Embryonic facial prominence (tissue), 1 donor: ENCODE measurements around the gene P4HA2.

Experiments
- DNase-seq: peaks from one replicate; pipeline ENCODE4 v3.0.0-alpha.2; 2016; ENCODE audit errors: extremely low spot score

Gene P4HA2

DNA sequence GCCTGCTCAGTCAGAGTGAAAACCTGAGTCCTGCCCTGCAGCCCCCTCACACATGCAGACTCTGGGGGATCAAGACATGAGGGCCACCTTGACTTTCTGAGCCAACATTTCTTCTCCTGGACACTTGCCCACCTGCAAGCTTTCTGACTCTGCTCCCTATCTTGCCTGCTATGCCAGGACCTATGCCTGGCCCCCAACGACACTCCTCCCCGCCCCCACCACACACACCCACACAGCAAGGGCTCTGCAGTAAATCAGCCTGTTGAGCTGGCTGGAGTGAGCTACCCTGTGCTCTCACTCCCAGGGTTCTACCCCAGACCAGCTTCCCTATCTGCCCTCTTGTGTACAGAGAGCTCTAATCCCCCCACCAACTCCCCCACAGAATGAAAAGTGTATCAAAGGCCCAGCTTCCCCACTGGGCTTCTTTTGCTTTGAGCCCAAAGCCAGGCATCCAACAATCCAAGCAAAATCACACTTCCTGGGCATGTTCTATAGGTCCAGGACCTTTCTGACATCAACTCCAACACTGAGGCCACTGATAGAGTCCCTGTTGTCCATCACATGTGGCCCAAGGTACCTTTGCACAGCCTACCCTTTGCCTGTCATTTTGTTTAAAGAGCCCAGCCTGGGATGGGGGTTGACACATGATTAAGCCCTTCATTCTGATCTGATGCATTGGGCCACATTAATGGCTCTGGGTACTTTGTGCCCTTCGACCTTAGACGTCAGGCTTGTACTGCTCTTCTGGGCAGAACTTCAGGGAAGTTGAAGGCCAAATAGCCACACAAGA lies 37.1 kb upstream of the P4HA2 start:
- DNase-seq, result no peak

GRCh38 chr5:132263548-132264261 lies 36.1 kb upstream of the P4HA2 start:
- DNase-seq, result no peak

- no peak for DNase-seq
Observed at GRCh38 chr5:132262882-132263547, 35.4 kb upstream of the P4HA2 start.

DNA sequence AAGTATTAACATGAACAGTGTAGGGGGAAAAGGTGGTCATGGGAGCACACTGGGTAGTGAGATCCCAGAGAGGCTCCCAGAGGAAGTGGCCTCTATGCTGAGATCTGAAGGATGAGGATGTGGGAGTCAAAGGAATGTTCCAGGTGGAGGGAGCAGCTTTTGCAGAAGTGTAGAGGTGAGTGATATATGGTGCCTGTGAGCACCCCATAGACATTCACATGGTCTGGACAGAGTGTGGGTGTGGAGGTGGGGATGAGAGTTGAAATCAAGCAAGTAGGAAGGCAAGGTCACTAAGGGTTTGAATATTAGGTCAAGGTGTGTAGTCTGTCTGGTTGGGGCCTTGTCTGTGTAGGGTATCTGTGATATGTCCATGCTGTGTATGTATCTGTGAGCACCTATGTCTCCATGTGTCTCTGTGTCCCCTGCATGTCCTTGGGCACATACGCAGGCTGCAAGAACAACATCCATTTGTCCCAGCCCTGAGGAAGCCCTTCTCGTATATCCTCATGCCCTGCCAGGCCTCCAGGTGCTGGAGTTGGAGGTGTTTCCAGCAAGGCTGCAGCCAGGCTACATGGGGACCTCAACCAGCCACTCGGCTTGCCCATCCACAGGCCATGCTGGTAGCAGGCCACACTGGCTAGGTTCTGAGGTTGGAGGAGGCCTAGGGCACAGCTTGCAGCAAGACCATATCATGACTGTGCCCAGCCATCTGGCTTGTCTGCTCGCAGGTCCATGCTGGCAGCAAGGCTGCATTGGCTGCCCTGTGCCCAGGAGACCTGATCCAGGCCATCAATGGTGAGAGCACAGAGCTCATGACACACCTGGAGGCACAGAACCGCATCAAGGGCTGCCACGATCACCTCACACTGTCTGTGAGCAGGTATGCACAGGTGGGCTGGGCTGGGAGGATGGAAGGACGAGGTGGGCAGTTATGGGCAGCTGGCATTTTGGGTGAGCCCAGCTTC lies 34.5 kb upstream of the P4HA2 start:
- DNase-seq, result no peak

DNA sequence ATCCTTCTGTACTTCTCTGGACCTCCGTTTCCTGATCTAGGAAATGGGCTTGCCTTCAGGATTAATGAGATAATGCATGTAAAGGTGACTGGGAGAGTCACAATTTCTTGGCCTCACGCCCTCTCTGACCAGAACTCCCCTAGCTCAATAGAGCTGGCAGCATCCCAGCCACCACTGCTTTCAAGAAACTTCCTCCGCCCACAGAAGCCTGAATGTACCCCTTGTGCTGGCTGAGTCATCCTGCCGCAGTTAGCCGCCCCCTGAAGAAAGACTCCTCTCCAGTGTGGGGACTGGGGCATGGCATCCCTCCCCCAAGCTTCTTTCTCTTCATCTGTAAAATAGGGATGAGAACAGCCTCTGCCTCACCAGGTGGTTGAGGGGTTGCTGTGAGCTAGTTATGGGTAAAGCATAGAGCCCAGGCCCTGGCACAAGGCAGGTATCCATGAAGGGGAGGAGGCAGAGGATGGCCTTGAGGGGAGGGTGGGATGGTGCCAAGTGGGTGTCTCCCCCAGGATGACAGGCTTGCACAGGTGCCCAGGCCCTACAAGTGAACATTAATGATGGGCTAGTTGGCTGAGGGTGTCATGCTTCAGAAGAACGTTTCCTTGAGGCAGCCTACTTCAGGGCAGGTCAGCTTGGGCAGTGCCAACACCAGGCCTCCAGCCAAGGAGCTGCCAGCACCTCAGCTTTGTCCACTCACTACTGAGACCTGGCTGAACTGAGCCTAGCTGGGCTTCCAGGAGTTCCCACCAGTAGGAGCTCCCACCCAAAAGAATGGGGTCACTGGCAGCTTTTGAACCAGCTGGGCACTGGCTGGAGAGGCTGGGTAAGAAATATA lies 33.3 kb upstream of the P4HA2 start:
- DNase-seq, result no peak

- DNase-seq, result no peak
Observed at GRCh38 chr5:132260051-132260450, 32.4 kb upstream of the P4HA2 start.

DNA sequence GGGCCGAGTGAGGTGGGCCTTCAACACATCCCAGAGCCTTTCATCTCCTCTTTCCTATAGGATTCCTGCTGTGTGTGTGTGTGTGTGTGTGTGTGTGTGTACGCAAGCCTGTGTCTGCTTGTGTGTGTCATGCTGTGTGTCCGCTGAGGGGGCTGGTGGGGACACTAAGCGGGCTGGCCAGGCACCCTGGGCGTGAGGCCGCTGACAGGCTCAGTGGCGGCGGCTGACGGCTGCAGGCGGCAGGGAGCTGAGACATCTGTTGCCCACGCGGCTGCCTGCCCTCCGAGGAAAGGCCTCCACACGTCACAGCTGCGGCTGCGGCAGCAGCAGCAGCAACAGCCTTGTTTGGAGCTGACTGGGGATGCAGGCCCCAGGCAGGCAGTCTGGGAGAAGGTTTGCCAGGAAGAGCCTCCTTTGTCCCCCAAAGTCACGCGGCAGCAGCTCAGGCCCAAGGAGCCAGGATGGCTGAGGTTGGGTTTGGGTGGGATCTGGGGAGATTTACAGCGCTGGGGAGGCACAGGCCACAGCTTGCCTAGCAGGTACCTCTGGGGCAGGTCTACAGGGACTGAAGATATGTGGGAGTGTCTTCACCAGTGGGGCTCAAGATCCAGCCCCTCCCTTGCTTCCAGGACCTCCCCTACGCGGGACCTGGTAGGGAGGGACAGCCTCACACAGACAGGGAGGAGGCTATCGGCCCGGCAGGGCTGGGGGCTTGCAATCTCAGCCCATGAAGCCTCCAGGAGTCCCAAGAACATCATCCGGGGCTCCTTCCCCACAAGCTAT lies 31.6 kb upstream of the P4HA2 start:
- DNase-seq, result peak; percentile 71

- DNase-seq, result no peak
Observed at GRCh38 chr5:132258102-132259068, 30.7 kb upstream of the P4HA2 start.

GRCh38 chr5:132257131-132258101 lies 29.8 kb upstream of the P4HA2 start, which contains the start of gene PDLIM4:
Gene PDLIM4, plus strand, starts transcription at chr5:132257696. Its CDS starts 39 bp downstream, at chr5:132257735.
- DNase-seq, result no peak

DNA sequence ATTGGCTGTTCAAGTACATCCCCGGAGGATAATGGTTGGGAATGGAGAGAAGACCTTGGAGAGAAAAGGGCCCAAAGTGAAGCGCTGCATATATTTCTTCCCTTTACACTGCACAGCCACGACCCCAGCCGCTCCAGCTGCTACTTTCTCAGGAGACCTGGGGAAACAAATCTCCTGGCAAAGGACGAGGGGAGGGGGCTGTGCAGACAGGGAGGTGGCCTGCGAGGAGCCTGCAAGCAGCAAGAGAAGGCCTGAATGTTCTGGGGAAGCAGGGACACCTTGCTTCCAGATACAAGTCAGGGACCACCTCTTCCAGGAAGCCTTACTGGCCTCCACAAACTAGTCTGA lies 29.1 kb upstream of the P4HA2 start:
- DNase-seq, result no peak

GRCh38 chr5:132256086-132256782 lies 28.6 kb upstream of the P4HA2 start:
- DNase-seq, result no peak

- DNase-seq, result no peak
Observed at GRCh38 chr5:132254321-132254977, 26.8 kb upstream of the P4HA2 start.

- no peak for DNase-seq
Observed at GRCh38 chr5:132253452-132254320, 26.0 kb upstream of the P4HA2 start.

DNA sequence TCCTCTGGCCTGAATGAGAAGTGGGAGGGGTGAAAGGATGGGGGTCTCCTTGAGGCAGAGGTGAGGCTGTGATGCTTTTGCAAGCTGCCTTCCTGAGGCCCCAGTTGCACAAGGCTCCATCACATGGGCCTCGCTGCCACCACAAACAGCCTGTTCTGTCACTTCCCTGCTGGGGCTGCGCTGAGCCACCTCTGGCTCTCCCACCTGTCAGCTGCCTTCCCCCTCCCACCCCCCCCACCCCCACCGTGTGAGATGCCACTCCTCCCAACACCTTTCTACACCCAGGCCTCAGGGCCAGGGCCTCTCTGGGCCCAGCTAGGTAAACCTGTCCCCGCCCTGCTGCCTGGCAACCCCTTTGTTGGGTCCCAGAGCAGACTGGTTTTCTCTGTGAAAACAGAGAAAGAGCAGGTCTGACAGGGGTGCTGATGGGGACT lies 25.4 kb upstream of the P4HA2 start:
- no peak for DNase-seq

- DNase-seq, result no peak
Observed at GRCh38 chr5:132251220-132251725, 23.6 kb upstream of the P4HA2 start.
